HepG2 (cell line): ENCODE results near the gene TTC31. TPM values are rescaled to one million over a fixed set of nuclear protein-coding genes. Genes with fewer than 3 reads are reported as not detected.

Experiments used
- ATF6 ChIP-seq: sonication (generic); formaldehyde crosslinking; conservative IDR thresholded peaks from 2 replicates; pipeline ENCODE4 v1.4.0; 2020; ENCODE audit warnings: missing genetic modification reagents
- DNMT1 ChIP-seq: sonication (generic); formaldehyde crosslinking; IDR thresholded peaks from 2 replicates; pipeline ENCODE4 v1.5.1; 2020; ENCODE audit warnings: mild to moderate bottlenecking, missing genetic modification reagents
- FOSL2 ChIP-seq: sonication (generic); formaldehyde crosslinking; IDR thresholded peaks from 2 replicates; pipeline ENCODE4 v1.4.0; 2020; ENCODE audit warnings: missing genetic modification reagents
- GLMP ChIP-seq: sonication (generic); formaldehyde crosslinking; IDR thresholded peaks from 2 replicates; pipeline ENCODE4 v1.9.0; 2021; ENCODE audit warnings: missing genetic modification reagents, mild to moderate bottlenecking, borderline replicate concordance
- MLX ChIP-seq: IDR thresholded peaks from 2 replicates; pipeline ENCODE4 v1.6.1; 2016
- NONO ChIP-seq, 2 experiments: fragments of 450-650 bp in 1 of 2; sonication (generic) in 1 of 2; formaldehyde crosslinking in 1 of 2; IDR thresholded peaks in 1 of 2; conservative IDR thresholded peaks in 1 of 2; 2 replicates each; pipeline versions ENCODE4 v1.6.1 to v1.8.0; 2017 to 2022; ENCODE audit warnings: mild to moderate bottlenecking in 1 of 2, missing genetic modification reagents in 1 of 2, moderate library complexity in 1 of 2
- NR2F6 ChIP-seq, 2 experiments: IDR thresholded peaks; 2 replicates each; pipeline ENCODE4 v1.6.1; 2016; ENCODE audit warnings: antibody characterized with exemption in 1 of 2, mild to moderate bottlenecking in 1 of 2
- SNAPC5 ChIP-seq: sonication (generic); formaldehyde crosslinking; IDR thresholded peaks from 2 replicates; pipeline ENCODE4 v1.8.1; 2023; ENCODE audit warnings: mild to moderate bottlenecking, missing genetic modification reagents, borderline replicate concordance
- SP2 ChIP-seq: sonication (generic); formaldehyde crosslinking; IDR thresholded peaks from 2 replicates; pipeline ENCODE4 v1.5.1; 2020; ENCODE audit warnings: mild to moderate bottlenecking, missing genetic modification reagents
- SP4 ChIP-seq: sonication (generic); formaldehyde crosslinking; IDR thresholded peaks from 2 replicates; pipeline ENCODE4 v1.8.1; 2023; ENCODE audit warnings: mild to moderate bottlenecking, missing genetic modification reagents
- ZBTB7B ChIP-seq: sonication (generic); formaldehyde crosslinking; IDR thresholded peaks from 2 replicates; pipeline ENCODE4 v1.4.0; 2020; ENCODE audit warnings: missing genetic modification reagents
- ZFP36L2 ChIP-seq: sonication (generic); formaldehyde crosslinking; IDR thresholded peaks from 2 replicates; pipeline ENCODE4 v1.4.0; 2020; ENCODE audit warnings: missing genetic modification reagents
- ZNF276 ChIP-seq: sonication (generic); formaldehyde crosslinking; IDR thresholded peaks from 2 replicates; pipeline ENCODE4 v1.4.0; 2020; ENCODE audit warnings: mild to moderate bottlenecking, low read depth, missing genetic modification reagents
- ZNF546 ChIP-seq: sonication (generic); formaldehyde crosslinking; conservative IDR thresholded peaks from 2 replicates; pipeline ENCODE4 v1.8.1; 2023; ENCODE audit warnings: mild to moderate bottlenecking, missing genetic modification reagents
- ZNF576 ChIP-seq: sonication (generic); formaldehyde crosslinking; IDR thresholded peaks from 2 replicates; pipeline ENCODE4 v1.4.0; 2020; ENCODE audit warnings: mild to moderate bottlenecking, missing genetic modification reagents
- ZNF691 ChIP-seq: sonication (generic); formaldehyde crosslinking; IDR thresholded peaks from 2 replicates; pipeline ENCODE4 v1.4.0; 2020; ENCODE audit warnings: missing genetic modification reagents, low read depth, mild to moderate bottlenecking, borderline replicate concordance
- ZNF768 ChIP-seq: sonication (generic); formaldehyde crosslinking; IDR thresholded peaks from 2 replicates; pipeline ENCODE4 v1.4.0; 2020; ENCODE audit warnings: missing genetic modification reagents
- ZSCAN5A ChIP-seq: sonication (generic); formaldehyde crosslinking; IDR thresholded peaks from 2 replicates; pipeline ENCODE4 v1.8.0; 2022; ENCODE audit warnings: mild to moderate bottlenecking, missing genetic modification reagents, borderline replicate concordance
- polyA plus RNA-seq, 8 experiments: library from polyadenylated mRNA; depleted of rRNA in 3 of 8; stranded (reverse) in 7 of 8; unstranded in 1 of 8; fragments of >200 nt; fragmentation: Illumina TruSeq in 4 of 8; extraction: Trizol in 4 of 8; gene quantifications; 2 replicates each; pipeline versions ENCODE4 v1.2.1 to v1.2.3, GENCODE V29; 2011 to 2016; ENCODE audit warnings: low read depth in 4 of 8, missing spikeins in 1 of 8, mixed read lengths in 1 of 8; ENCODE audit not compliant: insufficient read depth in 1 of 8
- total RNA-seq, 5 experiments: library from RNA; depleted of rRNA; stranded (reverse); fragments of >200 nt; fragmentation: Illumina TruSeq; extraction: Trizol; gene quantifications; 2 replicates each; pipeline ENCODE4 v1.2.3, GENCODE V29; 2016; ENCODE audit warnings: low read depth in 1 of 5

TTC31 gene
- total and polyA plus RNA-seq, 2 of the 13 experiments (the other 11 are each of a cell fraction or from before 2014, with no cell fraction given), result 28.3 to 39.5 TPM

- TF ChIP-seq GLMP (CRISPR knock-in tag), result no peak
- TF ChIP-seq SP2 (CRISPR knock-in tag), result peak; percentile 67; the same call in 1 of the 2 replicates
- no peak; the same call in 1 of the 2 replicates for TF ChIP-seq ZSCAN5A (CRISPR knock-in tag)
- TF ChIP-seq ZNF276 (CRISPR knock-in tag), result no peak; the same call in 1 of the 2 replicates
- TF ChIP-seq FOSL2 (CRISPR knock-in tag), result no peak; the same call in 1 of the 2 replicates
- peak; percentile 14; the same call in 1 of the 2 replicates for TF ChIP-seq MLX (CRISPR knock-in tag)
- TF ChIP-seq ZNF768, result peak; percentile 54; the same call in 1 of the 2 replicates
- no peak; the same call in 1 of the 2 replicates for TF ChIP-seq ATF6 (CRISPR knock-in tag)
- TF ChIP-seq NR2F6 (IDR thresholded peaks at IDR 0.05), result peak; percentile 67; the same call in 1 of the 2 replicates
- peak; percentile 79 for TF ChIP-seq NR2F6 (CRISPR knock-in tag; IDR thresholded peaks at IDR 0.05)
- TF ChIP-seq ZFP36L2 (CRISPR knock-in tag), result no peak
- peak; percentile 88 for TF ChIP-seq SP4 (CRISPR knock-in tag)
- TF ChIP-seq NONO (IDR thresholded peaks at IDR 0.05), result no peak
- TF ChIP-seq NONO (CRISPR knock-in tag; conservative IDR thresholded peaks at IDR 0.05), result peak; percentile 85; the same call in 1 of the 2 replicates
- TF ChIP-seq DNMT1 (CRISPR knock-in tag), result peak; percentile 91; the same call in 1 of the 2 replicates
- peak; percentile 88 for TF ChIP-seq ZNF576
- 0 out of 2 replicates have a peak, but pooled peaks have one; percentile 35 for TF ChIP-seq SNAPC5
- peak; percentile 68 for TF ChIP-seq ZNF691
- peak; percentile 69; the same call in 1 of the 2 replicates for TF ChIP-seq ZNF546
- peak; percentile 55 for TF ChIP-seq ZBTB7B (CRISPR knock-in tag)
These were observed 46.7 kb downstream of the TTC31 start, which contains the start of the genes AUP1 and HTRA2 (continued) for GRCh38 chr2:74529357-74530238.
